ENCODE measurements around the gene CNTNAP2.

Gene CNTNAP2

GRCh38 chr7:147556317-147556716 lies 1439.7 kb downstream of the CNTNAP2 start:
- H3K9me3 Mint-ChIP-seq: peaks cover 0 to 2% of the 10 kb centered on the region in 2 donors
- H3K36me3 Mint-ChIP-seq: no peaks in the 10 kb centered on the region
- ATAC-seq (replicated peaks) (no peak), DNase-seq (no peak)
- no peaks in the 10 kb centered on the region for H3K4me1 Mint-ChIP-seq
- no peak overlapping the region for H3K27ac Mint-ChIP-seq
- no peak overlapping the region for H3K4me3 Mint-ChIP-seq
- no peaks in the 10 kb centered on the region for H3K27me3 Mint-ChIP-seq

GRCh38 chr7:147563669-147564068 lies 1447.1 kb downstream of the CNTNAP2 start:
- ATAC-seq (replicated peaks) (no peak), DNase-seq (no peak)
- Mint-ChIP-seq H3K36me3 (no peaks in the 10 kb centered on the region), H3K9me3 (peaks cover 2 to 3% of the 10 kb centered on the region in 2 donors), H3K27ac (no peak overlapping the region), H3K4me3 (no peak overlapping the region), H3K4me1 (no peaks in the 10 kb centered on the region), H3K27me3 (no peaks in the 10 kb centered on the region)

DNA sequence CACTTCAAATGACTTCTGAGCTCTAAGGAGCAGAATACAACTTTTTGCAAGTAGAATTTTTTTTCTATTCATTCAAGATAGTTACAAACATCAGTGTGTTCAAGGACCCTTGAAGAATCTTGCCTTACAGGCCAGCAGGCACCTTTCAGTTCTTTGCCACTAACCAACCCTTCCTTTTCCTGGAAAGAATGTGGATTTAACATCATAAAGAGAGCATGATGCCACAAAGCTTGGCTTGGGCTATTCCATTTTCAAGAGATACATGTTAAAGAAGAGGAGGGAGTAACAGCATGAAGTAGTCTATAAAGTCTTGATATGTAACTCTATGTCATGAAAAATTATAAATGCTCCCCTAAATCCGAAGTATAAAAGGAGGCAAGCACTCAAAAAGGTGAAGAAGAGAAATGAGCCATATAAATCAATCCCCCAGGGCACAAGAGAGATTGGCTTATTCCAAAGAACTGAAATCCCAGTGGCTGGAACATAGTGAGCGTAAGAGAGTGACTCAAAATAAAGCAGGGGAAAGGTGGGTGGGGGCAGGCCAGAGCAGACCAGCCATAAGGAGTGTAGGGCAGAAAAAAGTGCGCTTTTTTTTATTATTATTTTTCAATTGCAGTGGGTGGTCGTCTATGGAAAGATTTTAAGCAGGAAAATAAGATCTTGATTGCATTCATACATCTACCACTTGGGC lies 1448.3 kb downstream of the CNTNAP2 start:
- DNase-seq: no peak
- ATAC-seq (replicated peaks): no peak
- Mint-ChIP-seq H3K4me3 (no peak overlapping the region), H3K27me3 (no peaks in the 10 kb centered on the region), H3K27ac (no peak overlapping the region), H3K36me3 (no peaks in the 10 kb centered on the region), H3K4me1 (no peaks in the 10 kb centered on the region), H3K9me3 (peaks cover 2 to 3% of the 10 kb centered on the region in 2 donors)

DNA sequence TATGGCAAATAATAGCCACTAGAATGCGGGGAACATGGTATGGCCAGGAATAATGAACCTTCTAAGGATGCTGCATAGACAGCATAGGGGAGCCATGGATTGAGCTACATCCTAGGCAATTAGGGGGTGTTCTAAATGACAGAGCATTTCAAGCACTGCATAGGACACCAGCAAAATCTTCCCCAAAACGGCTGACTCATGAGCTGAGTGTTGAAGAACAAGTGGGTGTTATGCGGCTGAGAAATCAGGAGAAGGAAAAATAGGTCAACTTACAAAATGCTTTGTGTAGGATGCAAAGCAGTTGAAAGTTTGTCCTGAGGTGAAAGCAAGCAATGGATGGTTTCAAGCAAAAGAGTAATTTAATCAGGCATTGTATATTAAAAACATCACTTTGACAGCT lies 1450.4 kb downstream of the CNTNAP2 start:
- ATAC-seq (replicated peaks) (no peak), DNase-seq (no peak)
- no peak overlapping the region for H3K4me3 Mint-ChIP-seq
- H3K27ac Mint-ChIP-seq: no peak overlapping the region
- H3K27me3 Mint-ChIP-seq: no peaks in the 10 kb centered on the region
- peaks cover 3 to 5% of the 10 kb centered on the region in 2 donors for H3K9me3 Mint-ChIP-seq
- no peaks in the 10 kb centered on the region for H3K36me3 Mint-ChIP-seq
- no peaks in the 10 kb centered on the region for H3K4me1 Mint-ChIP-seq

GRCh38 chr7:147569116-147569913 lies 1452.7 kb downstream of the CNTNAP2 start:
- ATAC-seq (replicated peaks): no peak
- no peaks in the 10 kb centered on the region for H3K27me3 Mint-ChIP-seq
- no peak for DNase-seq
- H3K36me3 Mint-ChIP-seq: no peaks in the 10 kb centered on the region
- H3K27ac Mint-ChIP-seq: no peak overlapping the region
- H3K4me1 Mint-ChIP-seq: no peaks in the 10 kb centered on the region
- peaks cover 3 to 5% of the 10 kb centered on the region in 2 donors for H3K9me3 Mint-ChIP-seq
- H3K4me3 Mint-ChIP-seq: no peak overlapping the region

DNA sequence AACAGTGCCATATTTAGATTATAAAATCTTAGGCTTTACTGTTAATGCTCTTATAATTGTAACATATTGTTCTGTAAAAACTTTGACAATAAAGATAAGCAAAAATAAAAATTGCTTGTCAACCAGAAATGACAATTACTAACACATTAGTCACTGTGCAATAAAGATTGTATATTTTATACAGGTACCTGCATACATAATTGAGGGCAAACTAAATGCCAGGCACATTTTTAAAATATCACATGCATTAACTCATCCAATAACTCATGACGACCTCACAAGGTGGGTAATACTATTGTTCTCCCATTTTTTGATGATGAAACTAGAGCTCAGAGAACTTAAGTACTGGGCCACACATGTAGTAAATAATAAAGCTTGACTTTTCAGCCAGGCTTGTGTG lies 1453.8 kb downstream of the CNTNAP2 start:
- H3K4me1 Mint-ChIP-seq: no peaks in the 10 kb centered on the region
- H3K27me3 Mint-ChIP-seq: no peaks in the 10 kb centered on the region
- no peak overlapping the region for H3K4me3 Mint-ChIP-seq
- peaks cover 5 to 7% of the 10 kb centered on the region in 2 donors for H3K9me3 Mint-ChIP-seq
- no peak for ATAC-seq (replicated peaks)
- no peak overlapping the region for H3K27ac Mint-ChIP-seq
- no peaks in the 10 kb centered on the region for H3K36me3 Mint-ChIP-seq
- DNase-seq: no peak

GRCh38 chr7:147571436-147572185 lies 1455.0 kb downstream of the CNTNAP2 start:
- DNase-seq (no peak), ATAC-seq (replicated peaks) (no peak)
- H3K4me3 Mint-ChIP-seq: no peak overlapping the region
- no peak overlapping the region for H3K27ac Mint-ChIP-seq
- no peaks in the 10 kb centered on the region for H3K36me3 Mint-ChIP-seq
- no peaks in the 10 kb centered on the region for H3K27me3 Mint-ChIP-seq
- H3K9me3 Mint-ChIP-seq: peaks cover 5 to 7% of the 10 kb centered on the region in 2 donors
- H3K4me1 Mint-ChIP-seq: no peaks in the 10 kb centered on the region

GRCh38 chr7:147578196-147578595 lies 1461.6 kb downstream of the CNTNAP2 start:
- no peak overlapping the region for H3K4me3 Mint-ChIP-seq
- peaks cover 0 to 4% of the 10 kb centered on the region in 2 donors for H3K9me3 Mint-ChIP-seq
- no peak overlapping the region for H3K27ac Mint-ChIP-seq
- H3K27me3 Mint-ChIP-seq: no peaks in the 10 kb centered on the region
- no peaks in the 10 kb centered on the region for H3K36me3 Mint-ChIP-seq
- H3K4me1 Mint-ChIP-seq: no peaks in the 10 kb centered on the region
- no peak for ATAC-seq (replicated peaks)
- no peak for DNase-seq

DNA sequence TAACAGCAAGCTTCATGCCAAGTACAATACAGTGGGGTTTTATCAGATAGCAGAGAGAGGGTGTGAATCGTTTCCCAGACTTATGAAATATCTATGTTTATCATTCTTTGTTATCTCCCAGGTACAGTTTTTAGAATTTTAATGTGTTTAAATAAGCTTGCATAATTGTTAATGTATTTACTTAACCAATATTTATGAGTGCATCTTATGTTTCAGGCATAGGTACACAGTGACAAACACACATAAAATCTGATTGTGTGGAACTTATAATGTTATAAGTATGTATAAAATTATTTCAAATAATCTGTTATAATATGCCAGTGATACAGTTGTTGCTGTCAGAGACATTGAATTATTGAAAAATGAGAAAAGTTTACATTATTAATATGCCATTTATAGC lies 1462.5 kb downstream of the CNTNAP2 start:
- Mint-ChIP-seq H3K4me3 (no peak overlapping the region), H3K9me3 (peaks cover 0 to 4% of the 10 kb centered on the region in 2 donors)

GRCh38 chr7:147584771-147585193 lies 1468.2 kb downstream of the CNTNAP2 start:
- no peak overlapping the region for H3K4me3 Mint-ChIP-seq
- H3K27me3 Mint-ChIP-seq: no peaks in the 10 kb centered on the region
- no peaks in the 10 kb centered on the region for H3K36me3 Mint-ChIP-seq
- H3K9me3 Mint-ChIP-seq: no peaks in the 10 kb centered on the region
- DNase-seq (no peak), ATAC-seq (replicated peaks) (no peak)
- no peaks in the 10 kb centered on the region for H3K4me1 Mint-ChIP-seq
- no peak overlapping the region for H3K27ac Mint-ChIP-seq

More for the DNA sequence above, 1462.5 kb downstream of the CNTNAP2 start:
- H3K36me3 Mint-ChIP-seq: no peaks in the 10 kb centered on the region
- H3K27me3 Mint-ChIP-seq: no peaks in the 10 kb centered on the region
- no peaks in the 10 kb centered on the region for H3K4me1 Mint-ChIP-seq
- no peak overlapping the region for H3K27ac Mint-ChIP-seq
- ATAC-seq (replicated peaks) (no peak), DNase-seq (no peak)

GRCh38 chr7:147586110-147586509 lies 1469.5 kb downstream of the CNTNAP2 start:
- DNase-seq (no peak), ATAC-seq (replicated peaks) (no peak)
- Mint-ChIP-seq H3K4me3 (no peak overlapping the region), H3K9me3 (no peaks in the 10 kb centered on the region), H3K27me3 (no peaks in the 10 kb centered on the region), H3K27ac (no peak overlapping the region), H3K36me3 (no peaks in the 10 kb centered on the region), H3K4me1 (no peaks in the 10 kb centered on the region)

GRCh38 chr7:147586526-147586925 lies 1469.9 kb downstream of the CNTNAP2 start:
- Mint-ChIP-seq H3K4me3 (no peak overlapping the region), H3K4me1 (no peaks in the 10 kb centered on the region), H3K27me3 (no peaks in the 10 kb centered on the region), H3K36me3 (no peaks in the 10 kb centered on the region), H3K9me3 (no peaks in the 10 kb centered on the region), H3K27ac (no peak overlapping the region)
- ATAC-seq (replicated peaks) (no peak), DNase-seq (no peak)

DNA sequence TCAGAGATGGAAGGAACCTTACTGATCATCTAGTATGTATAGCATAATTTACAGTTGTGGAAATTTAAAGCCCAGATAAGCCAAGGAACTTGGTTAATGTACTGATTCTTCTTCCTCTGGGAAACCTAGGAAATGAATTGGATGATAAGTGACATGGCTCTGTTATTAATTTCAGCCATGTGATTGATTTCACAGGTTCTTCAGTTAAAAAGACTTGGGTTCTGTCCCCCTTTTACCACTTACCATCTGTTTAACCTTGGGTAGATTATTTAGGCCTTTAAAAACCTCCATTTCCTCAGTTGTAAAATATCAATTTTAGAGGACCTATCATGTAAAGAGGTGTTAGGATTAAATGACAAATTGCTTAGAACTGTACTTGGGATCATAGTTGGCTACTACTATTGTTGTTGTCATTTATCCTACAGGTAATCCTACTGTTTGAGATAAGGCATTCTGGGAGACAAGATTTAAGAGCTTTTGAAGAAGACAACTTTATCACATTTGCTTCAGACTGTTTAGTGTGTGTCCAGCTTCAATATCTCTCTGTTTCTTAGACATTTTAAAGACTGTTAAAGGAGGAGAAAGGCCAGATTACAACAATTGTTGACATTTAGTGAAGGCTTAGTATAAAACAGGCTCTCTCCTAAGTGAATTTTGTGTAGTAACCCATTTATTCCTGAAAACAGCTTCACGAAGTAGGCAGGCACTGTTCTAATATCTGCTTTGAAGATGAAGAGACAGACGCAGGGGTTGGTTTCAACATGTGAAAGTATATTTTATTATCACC lies 1476.9 kb downstream of the CNTNAP2 start:
- ATAC-seq (replicated peaks) (no peak), DNase-seq (no peak)
- Mint-ChIP-seq H3K27ac (no peak overlapping the region), H3K4me1 (no peaks in the 10 kb centered on the region), H3K27me3 (no peaks in the 10 kb centered on the region), H3K4me3 (no peak overlapping the region), H3K9me3 (peaks cover 0 to 10% of the 10 kb centered on the region in 2 donors), H3K36me3 (no peaks in the 10 kb centered on the region)

DNA sequence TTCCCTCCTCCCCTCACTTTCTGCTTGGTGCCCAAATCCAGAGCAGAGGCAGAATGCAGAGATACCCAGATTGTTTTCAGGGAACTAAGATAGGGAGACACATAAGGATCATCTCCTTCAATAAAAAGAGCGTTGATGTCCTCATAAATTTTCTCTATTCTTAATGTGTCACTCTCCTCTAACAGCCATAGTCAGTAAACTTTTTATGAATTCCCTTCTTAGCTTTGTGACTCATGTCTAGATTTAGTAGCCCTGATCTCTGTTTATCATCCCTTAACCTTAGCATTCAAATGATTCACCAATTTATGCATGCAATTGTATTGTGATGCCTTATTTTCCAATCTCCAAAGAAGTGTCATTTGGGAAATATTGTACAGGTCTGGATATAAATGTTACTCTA lies 1478.4 kb downstream of the CNTNAP2 start:
- no peaks in the 10 kb centered on the region for H3K27me3 Mint-ChIP-seq
- no peak overlapping the region for H3K4me3 Mint-ChIP-seq
- ATAC-seq (replicated peaks) (no peak), DNase-seq (no peak)
- no peaks in the 10 kb centered on the region for H3K36me3 Mint-ChIP-seq
- no peak overlapping the region for H3K27ac Mint-ChIP-seq
- peaks cover 3 to 14% of the 10 kb centered on the region in 2 donors for H3K9me3 Mint-ChIP-seq
- no peaks in the 10 kb centered on the region for H3K4me1 Mint-ChIP-seq

Data from stimulated activated naive B cell treated with anti-CD40 and anti-IgM and Interleukin-4, amounts not matched to agents 10 μg/mL and 1 μg/mL and 100 μg/mL, for 72 hours (primary cell).